ENCODE results near the gene RHOJ.

DNA sequence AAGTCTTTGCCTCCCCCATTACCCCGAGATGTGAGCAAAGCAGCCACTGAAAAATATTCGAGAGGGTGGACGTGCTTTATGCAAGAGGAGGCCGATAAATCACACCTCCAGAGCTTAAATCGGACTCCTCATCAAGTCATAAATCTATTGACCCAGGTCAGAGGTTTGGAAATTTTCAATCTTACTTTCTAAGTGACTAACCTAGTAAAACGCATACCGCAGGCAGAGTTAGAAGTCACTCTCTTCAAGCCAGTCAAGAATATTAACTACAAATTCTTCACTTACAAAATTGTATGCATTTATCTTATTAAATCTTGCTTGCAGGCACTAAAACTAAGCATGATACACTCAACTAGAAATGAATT lies 79.6 kb downstream of the RHOJ start:
- TF ChIP-seq, protein P1, sequence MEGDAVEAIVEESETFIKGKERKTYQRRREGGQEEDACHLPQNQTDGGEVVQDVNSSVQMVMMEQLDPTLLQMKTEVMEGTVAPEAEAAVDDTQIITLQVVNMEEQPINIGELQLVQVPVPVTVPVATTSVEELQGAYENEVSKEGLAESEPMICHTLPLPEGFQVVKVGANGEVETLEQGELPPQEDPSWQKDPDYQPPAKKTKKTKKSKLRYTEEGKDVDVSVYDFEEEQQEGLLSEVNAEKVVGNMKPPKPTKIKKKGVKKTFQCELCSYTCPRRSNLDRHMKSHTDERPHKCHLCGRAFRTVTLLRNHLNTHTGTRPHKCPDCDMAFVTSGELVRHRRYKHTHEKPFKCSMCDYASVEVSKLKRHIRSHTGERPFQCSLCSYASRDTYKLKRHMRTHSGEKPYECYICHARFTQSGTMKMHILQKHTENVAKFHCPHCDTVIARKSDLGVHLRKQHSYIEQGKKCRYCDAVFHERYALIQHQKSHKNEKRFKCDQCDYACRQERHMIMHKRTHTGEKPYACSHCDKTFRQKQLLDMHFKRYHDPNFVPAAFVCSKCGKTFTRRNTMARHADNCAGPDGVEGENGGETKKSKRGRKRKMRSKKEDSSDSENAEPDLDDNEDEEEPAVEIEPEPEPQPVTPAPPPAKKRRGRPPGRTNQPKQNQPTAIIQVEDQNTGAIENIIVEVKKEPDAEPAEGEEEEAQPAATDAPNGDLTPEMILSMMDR (IDR thresholded peaks at IDR 0.05): no peak
- TF ChIP-seq POLR2A (IDR thresholded peaks at IDR 0.05): no peak
